ENCODE data around the gene FUT3.

FUT3 gene

GRCh38 chr19:5827891-5828660 is 23.2 kb downstream of the FUT3 start:
- peak overlapping the region; percentile 85 for H3K4me3 Mint-ChIP-seq
- H3K27me3 Mint-ChIP-seq, result peaks cover 16% of the 10 kb centered on the region
- DNase-seq (ENCODE audit: low spot score in 2 of 2), result peak; percentile 64 to 79
- peak; percentile 81 for ATAC-seq (ENCODE audit: low read depth)
- peak overlapping the region; percentile 68 for H3K27ac Mint-ChIP-seq
- peaks cover 8% of the 10 kb centered on the region for H3K4me1 Mint-ChIP-seq
- H3K9me3 Mint-ChIP-seq, result peaks cover 2% of the 10 kb centered on the region
- H3K36me3 Mint-ChIP-seq, result peaks cover 2% of the 10 kb centered on the region

GRCh38 chr19:5827342-5827890 is 23.8 kb downstream of the FUT3 start:
- peaks cover 2% of the 10 kb centered on the region for H3K36me3 Mint-ChIP-seq
- peak overlapping the region; percentile 80 for H3K27ac Mint-ChIP-seq
- no peak for ATAC-seq (ENCODE audit: low read depth)
- H3K4me3 Mint-ChIP-seq, result peak overlapping the region; percentile 82
- DNase-seq (ENCODE audit: low spot score in 2 of 2), result no peak
- H3K4me1 Mint-ChIP-seq, result peaks cover 8% of the 10 kb centered on the region
- H3K27me3 Mint-ChIP-seq, result peaks cover 16% of the 10 kb centered on the region
- H3K9me3 Mint-ChIP-seq, result peaks cover 2% of the 10 kb centered on the region

GRCh38 chr19:5826531-5827341 is 24.5 kb downstream of the FUT3 start:
- Mint-ChIP-seq H3K9me3 (peaks cover 2% of the 10 kb centered on the region), H3K36me3 (peaks cover 2% of the 10 kb centered on the region), H3K4me1 (peaks cover 8% of the 10 kb centered on the region), H3K27me3 (peaks cover 10% of the 10 kb centered on the region), H3K4me3 (peak overlapping the region; percentile 82), H3K27ac (peak overlapping the region; percentile 80)
- DNase-seq (ENCODE audit: low spot score in 2 of 2), result no peak
- ATAC-seq (ENCODE audit: low read depth), result peak; percentile 40

- Mint-ChIP-seq H3K27ac (no peak overlapping the region), H3K27me3 (peaks cover 13% of the 10 kb centered on the region), H3K4me3 (no peak overlapping the region), H3K36me3 (peaks cover 5% of the 10 kb centered on the region), H3K4me1 (peaks cover 11% of the 10 kb centered on the region), H3K9me3 (peaks cover 6% of the 10 kb centered on the region)
- ATAC-seq (ENCODE audit: low read depth) (no peak), DNase-seq (ENCODE audit: low spot score in 2 of 2) (no peak)
Measured at GRCh38 chr19:5825178-5825577, 26.1 kb downstream of the FUT3 start.

- H3K9me3 Mint-ChIP-seq, result peaks cover 6% of the 10 kb centered on the region
- no peak for ATAC-seq (ENCODE audit: low read depth)
- peaks cover 5% of the 10 kb centered on the region for H3K36me3 Mint-ChIP-seq
- H3K4me1 Mint-ChIP-seq, result peaks cover 11% of the 10 kb centered on the region
- DNase-seq (ENCODE audit: low spot score in 2 of 2), result no peak
- no peak overlapping the region for H3K27ac Mint-ChIP-seq
- H3K27me3 Mint-ChIP-seq, result peaks cover 12% of the 10 kb centered on the region
- no peak overlapping the region for H3K4me3 Mint-ChIP-seq
Measured at GRCh38 chr19:5824751-5825150, 26.5 kb downstream of the FUT3 start.

- Mint-ChIP-seq H3K36me3 (peaks cover 5% of the 10 kb centered on the region), H3K4me1 (peaks cover 11% of the 10 kb centered on the region), H3K4me3 (no peak overlapping the region), H3K27ac (no peak overlapping the region), H3K27me3 (peaks cover 14% of the 10 kb centered on the region), H3K9me3 (peaks cover 6% of the 10 kb centered on the region)
- DNase-seq (ENCODE audit: low spot score in 2 of 2) (no peak), ATAC-seq (ENCODE audit: low read depth) (no peak)
Measured at GRCh38 chr19:5823579-5824281, 27.5 kb downstream of the FUT3 start.

GRCh38 chr19:5822181-5822844 is 28.9 kb downstream of the FUT3 start:
- Mint-ChIP-seq H3K36me3 (peaks cover 6% of the 10 kb centered on the region), H3K4me3 (no peak overlapping the region), H3K4me1 (peaks cover 6% of the 10 kb centered on the region), H3K9me3 (peaks cover 6% of the 10 kb centered on the region), H3K27me3 (peaks cover 17% of the 10 kb centered on the region), H3K27ac (no peak overlapping the region)
- DNase-seq (ENCODE audit: low spot score in 2 of 2) (no peak), ATAC-seq (ENCODE audit: low read depth) (no peak)

- H3K27me3 Mint-ChIP-seq, result peaks cover 19% of the 10 kb centered on the region
- H3K9me3 Mint-ChIP-seq, result peaks cover 4% of the 10 kb centered on the region
- no peak overlapping the region for H3K4me3 Mint-ChIP-seq
- peaks cover 3% of the 10 kb centered on the region for H3K4me1 Mint-ChIP-seq
- DNase-seq (ENCODE audit: low spot score in 2 of 2) (no peak), ATAC-seq (ENCODE audit: low read depth) (no peak)
- peaks cover 5% of the 10 kb centered on the region for H3K36me3 Mint-ChIP-seq
- H3K27ac Mint-ChIP-seq, result no peak overlapping the region
Measured at GRCh38 chr19:5821521-5822180, 29.6 kb downstream of the FUT3 start.

- H3K27me3 Mint-ChIP-seq, result peaks cover 23% of the 10 kb centered on the region
- peaks cover 4% of the 10 kb centered on the region for H3K9me3 Mint-ChIP-seq
- no peak overlapping the region for H3K27ac Mint-ChIP-seq
- ATAC-seq (ENCODE audit: low read depth) (no peak), DNase-seq (ENCODE audit: low spot score in 2 of 2) (no peak)
- H3K4me1 Mint-ChIP-seq, result peaks cover 3% of the 10 kb centered on the region
- peaks cover 5% of the 10 kb centered on the region for H3K36me3 Mint-ChIP-seq
- no peak overlapping the region for H3K4me3 Mint-ChIP-seq
Measured at GRCh38 chr19:5820785-5821184, 30.5 kb downstream of the FUT3 start.

- DNase-seq (ENCODE audit: low spot score in 2 of 2) (no peak), ATAC-seq (ENCODE audit: low read depth) (no peak)
- Mint-ChIP-seq H3K9me3 (peaks cover 4% of the 10 kb centered on the region), H3K4me1 (peaks cover 3% of the 10 kb centered on the region), H3K4me3 (no peak overlapping the region), H3K36me3 (peaks cover 5% of the 10 kb centered on the region), H3K27ac (no peak overlapping the region), H3K27me3 (peaks cover 26% of the 10 kb centered on the region)
Measured at GRCh38 chr19:5818594-5818993, 32.7 kb downstream of the FUT3 start.

- Mint-ChIP-seq H3K36me3 (peaks cover 5% of the 10 kb centered on the region), H3K9me3 (peaks cover 4% of the 10 kb centered on the region), H3K27ac (no peak overlapping the region), H3K4me1 (peaks cover 3% of the 10 kb centered on the region), H3K27me3 (peaks cover 26% of the 10 kb centered on the region), H3K4me3 (no peak overlapping the region)
- ATAC-seq (ENCODE audit: low read depth), result no peak
- no peak for DNase-seq (ENCODE audit: low spot score in 2 of 2)
Measured at GRCh38 chr19:5817218-5817617, 34.0 kb downstream of the FUT3 start.

- no peak for DNase-seq (ENCODE audit: low spot score in 2 of 2)
- Mint-ChIP-seq H3K36me3 (peaks cover 2% of the 10 kb centered on the region), H3K4me1 (no peaks in the 10 kb centered on the region), H3K4me3 (no peak overlapping the region), H3K27me3 (peaks cover 22% of the 10 kb centered on the region), H3K27ac (no peak overlapping the region), H3K9me3 (no peaks in the 10 kb centered on the region)
- ATAC-seq (ENCODE audit: low read depth), result no peak
Measured at GRCh38 chr19:5814852-5815246, 36.4 kb downstream of the FUT3 start.
